NCI-H187 (cell line): ENCODE results near the gene ULK1.

ENCODE experiments used
- DNase-seq, 2 experiments: peaks; one replicate each; lab custom pipeline; 2025; lab: John Stamatoyannopoulos, UW

ULK1 gene

GRCh38 chr12:131908092-131909080 is 14.0 kb downstream of the ULK1 start:
- DNase-seq: no peak

- DNase-seq: no peak
Observed at GRCh38 chr12:131909081-131909751, 14.8 kb downstream of the ULK1 start.

- no peak for DNase-seq
Observed at GRCh38 chr12:131909752-131910219, 15.4 kb downstream of the ULK1 start.

- no peak for DNase-seq
Observed at GRCh38 chr12:131910302-131911027, 16.0 kb downstream of the ULK1 start.

GRCh38 chr12:131911028-131911650 is 16.7 kb downstream of the ULK1 start:
- DNase-seq: no peak

- no peak for DNase-seq
Observed at GRCh38 chr12:131911851-131912477, 17.5 kb downstream of the ULK1 start.

GRCh38 chr12:131912518-131913274 is 18.3 kb downstream of the ULK1 start:
- DNase-seq: no peak

GRCh38 chr12:131913666-131914065 is 19.2 kb downstream of the ULK1 start:
- DNase-seq: no peak

GRCh38 chr12:131914179-131914702 is 19.8 kb downstream of the ULK1 start:
- no peak for DNase-seq

- DNase-seq: no peak
Observed at GRCh38 chr12:131915000-131915689, 20.7 kb downstream of the ULK1 start.

GRCh38 chr12:131915823-131916222 is 21.4 kb downstream of the ULK1 start:
- no peak for DNase-seq

GRCh38 chr12:131916306-131917138 is 22.1 kb downstream of the ULK1 start:
- no peak for DNase-seq

- no peak for DNase-seq
Observed at GRCh38 chr12:131917139-131917710, 22.8 kb downstream of the ULK1 start.

GRCh38 chr12:131917711-131918306 is 23.4 kb downstream of the ULK1 start:
- no peak for DNase-seq

- no peak for DNase-seq
Observed at GRCh38 chr12:131918311-131919050, 24.1 kb downstream of the ULK1 start.

GRCh38 chr12:131919051-131919347 is 24.6 kb downstream of the ULK1 start:
- no peak for DNase-seq

GRCh38 chr12:131919366-131920156 is 25.1 kb downstream of the ULK1 start:
- no peak for DNase-seq
